CD14-positive monocyte (primary cell): Measurements from ENCODE around the gene IER5. TPM values are rescaled to one million over a fixed set of nuclear protein-coding genes. Genes with fewer than 3 reads are reported as not detected.
A peak's percentile ranks its signal among the peaks of the same experiment; 100 is the strongest.

Experiments
- DNase-seq, 3 donors: peaks; one replicate each; pipeline ENCODE4 v3.0.0-alpha.2; 2011 to 2022
- H2AFZ ChIP-seq: 2 replicates; pipeline ENCODE4 v1.6.0; 2012; ENCODE audit warnings: mild to moderate bottlenecking, low read depth, low read length, inconsistent platforms; ENCODE audit not compliant: insufficient read depth, poor library complexity, severe bottlenecking
- H3K27ac ChIP-seq, 2 donors: 1 replicate in 1 of 2; 2 replicates in 1 of 2; pipeline ENCODE4 v1.5.1; 2012 to 2013; ENCODE audit warnings: low read length in 2 of 2, control low read depth in 1 of 2, inconsistent platforms in 1 of 2, low read depth in 1 of 2, mild to moderate bottlenecking in 1 of 2
- H3K27me3 ChIP-seq, 2 donors: one replicate each; pipeline versions ENCODE4 v1.6.0 to v1.6.1; 2011 to 2013; ENCODE audit warnings: low read length in 2 of 2; ENCODE audit not compliant: control insufficient read depth in 2 of 2, insufficient read depth in 2 of 2
- H3K36me3 ChIP-seq, 2 donors: replicated peaks in 1 of 2; 1 replicate in 1 of 2; 2 replicates in 1 of 2; pipeline versions ENCODE4 v1.5.1 to v1.6.1; 2012 to 2013; ENCODE audit warnings: low read length in 2 of 2, control low read depth in 1 of 2, inconsistent platforms in 1 of 2, mild to moderate bottlenecking in 1 of 2; ENCODE audit not compliant: insufficient read depth in 2 of 2, control insufficient read depth in 1 of 2
- H3K4me1 ChIP-seq, 2 donors: 1 replicate in 1 of 2; 2 replicates in 1 of 2; pipeline versions ENCODE4 v1.5.1 to v1.6.1; 2012 to 2013; ENCODE audit warnings: low read length in 2 of 2, control low read depth in 1 of 2, inconsistent platforms in 1 of 2, mild to moderate bottlenecking in 1 of 2, moderate library complexity in 1 of 2; ENCODE audit not compliant: insufficient read depth in 2 of 2, control insufficient read depth in 1 of 2
- H3K4me2 ChIP-seq: replicated peaks from 2 replicates; pipeline ENCODE3; 2012; ENCODE audit warnings: low read length, moderate library complexity, mild to moderate bottlenecking; ENCODE audit not compliant: poor library complexity, severe bottlenecking; ENCODE audit errors: extremely low read depth
- H3K4me3 ChIP-seq, 3 experiments: fragments of 200-600 bp in 1 of 3; sonication (generic) in 1 of 3; replicated peaks in 1 of 3; 1 replicate in 2 of 3; 2 replicates in 1 of 3; pipeline ENCODE4 v1.5.1; 2011 to 2013; ENCODE audit warnings: low read length in 3 of 3, mild to moderate bottlenecking in 3 of 3, control low read depth in 2 of 3, low read depth in 2 of 3, inconsistent platforms in 1 of 3, moderate library complexity in 1 of 3
- H3K79me2 ChIP-seq: 2 replicates; pipeline ENCODE4 v1.6.0; 2012; ENCODE audit warnings: mild to moderate bottlenecking, control low read depth, inconsistent platforms, low read length, moderate library complexity; ENCODE audit not compliant: insufficient read depth
- H3K9ac ChIP-seq: 2 replicates; pipeline ENCODE4 v1.6.0; 2017; ENCODE audit warnings: low read length, mild to moderate bottlenecking; ENCODE audit not compliant: insufficient read depth, poor library complexity, severe bottlenecking
- H3K9me3 ChIP-seq, 2 donors: replicated peaks in 1 of 2; 1 replicate in 1 of 2; 2 replicates in 1 of 2; pipeline versions ENCODE4 v1.5.1 to v1.6.1; 2012 to 2013; ENCODE audit warnings: low read length in 2 of 2, control low read depth in 1 of 2; ENCODE audit not compliant: control insufficient read depth in 1 of 2, insufficient read depth in 1 of 2
- H4K20me1 ChIP-seq: 2 replicates; pipeline ENCODE4 v1.6.0; 2012; ENCODE audit warnings: mild to moderate bottlenecking, low read length, control low read depth, moderate library complexity; ENCODE audit not compliant: insufficient read depth
- H3K27ac Mint-ChIP-seq, 7 donors: one replicate each; pipeline ENCODE4 v1.8.0; 2020; ENCODE audit warnings: mild to moderate bottlenecking in 7 of 7, mixed read lengths in 7 of 7, moderate library complexity in 6 of 7, inconsistent platforms in 2 of 7
- H3K27me3 Mint-ChIP-seq, 3 donors: one replicate each; pipeline ENCODE4 v1.8.0; 2021 to 2022; ENCODE audit warnings: low read depth in 3 of 3, mild to moderate bottlenecking in 3 of 3, mixed read lengths in 3 of 3, moderate library complexity in 3 of 3, inconsistent platforms in 1 of 3
- H3K36me3 Mint-ChIP-seq, 2 donors: one replicate each; pipeline ENCODE4 v1.8.0; 2020; ENCODE audit warnings: mixed read lengths in 2 of 2, inconsistent platforms in 1 of 2, mild to moderate bottlenecking in 1 of 2
- H3K4me1 Mint-ChIP-seq: one replicate; pipeline ENCODE4 v1.8.0; 2020; ENCODE audit warnings: mild to moderate bottlenecking, mixed read lengths
- H3K4me3 Mint-ChIP-seq, 2 donors: one replicate each; pipeline ENCODE4 v1.8.0; 2020; ENCODE audit warnings: mild to moderate bottlenecking in 2 of 2, mixed read lengths in 2 of 2, moderate library complexity in 1 of 2
- H3K9me3 Mint-ChIP-seq, 7 donors: one replicate each; pipeline ENCODE4 v1.8.0; 2020 to 2022; ENCODE audit warnings: mixed read lengths in 7 of 7, mild to moderate bottlenecking in 6 of 7, moderate library complexity in 6 of 7, inconsistent platforms in 2 of 7
- CTCF ChIP-seq: fragments of 200-600 bp; IDR thresholded peaks from one replicate; pipeline ENCODE4 v1.8.0; 2022; ENCODE audit warnings: antibody characterized with exemption, mild to moderate bottlenecking
- WGBS: methylation state at CpG from one replicate; pipeline ENCODE4 v1.1.5; 2013; ENCODE audit warnings: missing lambda C conversion rate; ENCODE audit not compliant: insufficient coverage; 5-methylcytosine and 5-hydroxymethylcytosine counted together
- intact Hi-C, 2 donors: fragments of 100-400 bp; cut with micrococcal nuclease; formaldehyde crosslinking; loops; one replicate each; pipeline versions ENCODE4 v1.15.0 to v1.15.1; 2023
- polyA plus RNA-seq, 3 donors: library from polyadenylated mRNA; depleted of rRNA in 1 of 3; unstranded in 2 of 3; stranded (reverse) in 1 of 3; fragments of 300-500 nt in 2 of 3; fragments of >200 nt in 1 of 3; fragmentation: Illumina TruSeq in 2 of 3; gene quantifications; 1 replicate in 2 of 3; 2 replicates in 1 of 3; pipeline ENCODE4 v1.2.3, GENCODE V29; 2012 to 2021

IER5 gene
- polyA plus RNA-seq, 3 donors, result 13.7 to 110 (median 29.0) TPM

- peaks cover 14% of the 10 kb centered on the region for H4K20me1 ChIP-seq
- peaks cover 20% of the 10 kb centered on the region for H3K79me2 ChIP-seq
- H3K9me3 ChIP-seq, result no peaks in the 10 kb centered on the region
- no peak overlapping the region for H3K9ac ChIP-seq
- H3K4me3 ChIP-seq, result no peak overlapping the region
- intact Hi-C loops, result loop anchor here in 1 of 2 donors (2.0 to 10.0 kb wide), 3 partner anchors 44 to 58 kb away; partner anchors contain the start of gene MR1
- TF ChIP-seq CTCF, result no peak
- H3K36me3 Mint-ChIP-seq, result no peaks in the 10 kb centered on the region
- H3K27me3 ChIP-seq, result no peaks in the 10 kb centered on the region
- H3K4me2 ChIP-seq, result no peak overlapping the region
- peaks cover 44 to 53% of the 10 kb centered on the region in 2 donors for H3K4me1 ChIP-seq
- no CpG with 5 or more reads among the region's 4 CpGs for WGBS
- peak overlapping the region in 1 of 2 donors; percentile 39 for H3K27ac ChIP-seq
- peak overlapping the region in 5 of 7 donors; percentile 0 to 64 (median 53) for H3K27ac Mint-ChIP-seq
- H3K27me3 Mint-ChIP-seq, result no peaks in the 10 kb centered on the region
- H2AFZ ChIP-seq, result no peak overlapping the region
- H3K36me3 ChIP-seq, result no peaks in the 10 kb centered on the region
- peaks cover 0 to 2% (median 0%) of the 10 kb centered on the region in 7 donors for H3K9me3 Mint-ChIP-seq
- no peak for DNase-seq
- no peak overlapping the region for H3K4me3 Mint-ChIP-seq
- H3K4me1 Mint-ChIP-seq, result peaks cover 48% of the 10 kb centered on the region
Measured at GRCh38 chr1:181084606-181084969, 3.9 kb upstream of the IER5 start.

DNA sequence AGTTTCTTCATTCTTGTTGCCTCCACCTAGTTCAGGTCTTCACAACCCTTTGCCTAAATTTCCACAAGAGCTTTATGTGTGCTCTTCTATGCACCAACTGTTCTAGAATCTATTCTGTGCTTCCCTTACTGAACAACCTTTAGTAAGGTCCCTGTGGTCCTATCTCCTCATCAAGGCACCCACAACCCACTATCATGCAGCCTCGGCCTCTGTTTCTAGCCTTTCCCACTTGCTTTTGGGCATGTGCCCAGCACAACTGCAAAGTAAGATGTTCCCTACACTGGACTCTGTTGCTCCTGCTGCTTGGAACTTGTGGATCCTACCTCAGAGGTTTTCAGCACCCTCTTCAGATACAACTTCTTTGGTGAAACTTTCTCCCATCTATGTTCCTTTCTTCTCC lies 2.4 kb upstream of the IER5 start:
- Mint-ChIP-seq H3K4me1 (peaks cover 42% of the 10 kb centered on the region), H3K9me3 (peaks cover 0 to 2% (median 0%) of the 10 kb centered on the region in 7 donors), H3K27ac (peak overlapping the region; percentile 26 to 98 (median 71)), H3K4me3 (no peak overlapping the region), H3K27me3 (no peaks in the 10 kb centered on the region), H3K36me3 (peaks cover 2 to 7% of the 10 kb centered on the region in 2 donors)
- Histone ChIP-seq H3K4me1 (peaks cover 40 to 47% of the 10 kb centered on the region in 2 donors), H3K79me2 (peaks cover 35% of the 10 kb centered on the region), H3K4me2 (no peak overlapping the region), H3K36me3 (no peaks in the 10 kb centered on the region), H3K9me3 (no peaks in the 10 kb centered on the region), H3K27me3 (no peaks in the 10 kb centered on the region), H3K9ac (no peak overlapping the region), H3K27ac (no peak overlapping the region), H3K4me3 (no peak overlapping the region), H2AFZ (no peak overlapping the region), H4K20me1 (peaks cover 29% of the 10 kb centered on the region)
- TF ChIP-seq CTCF, result no peak
- no peak for DNase-seq
- intact Hi-C loops, result loop anchor here (5.0 to 10.0 kb wide), 3 partner anchors 44 to 64 kb away; partner anchors contain the start of genes MR1 (in 1 of the 2) and STX6 (in 1 of the 2)
- WGBS, result 100% methylated on average over 1 of the region's 1 CpG
